Measurements from ENCODE around the gene GARIN3.

GARIN3 gene

GRCh38 chr5:157205708-157206107 is 39.6 kb upstream of the GARIN3 start:
- no peak for DNase-seq (ENCODE audit: low read depth, low spot score)
- no peak for TF ChIP-seq CTCF (IDR thresholded peaks at IDR 0.05; ENCODE audit: low read depth, low read length)

GRCh38 chr5:157204765-157205164 is 38.7 kb upstream of the GARIN3 start:
- DNase-seq (ENCODE audit: low read depth, low spot score), result no peak
- no peak overlapping the region for H3K4me3 ChIP-seq (ENCODE audit: low read depth, low read length)
- TF ChIP-seq CTCF (IDR thresholded peaks at IDR 0.05; ENCODE audit: low read depth, low read length), result no peak
- in situ Hi-C loops (cut with HindIII; ENCODE audit: low sequenced_read_pairs), result no loop called here

More at GRCh38 chr5:157205708-157206107, 39.6 kb upstream of the GARIN3 start:
- H3K4me3 ChIP-seq (ENCODE audit: low read depth, low read length), result no peak overlapping the region
- in situ Hi-C loops (cut with HindIII; ENCODE audit: low sequenced_read_pairs), result no loop called here

DNA sequence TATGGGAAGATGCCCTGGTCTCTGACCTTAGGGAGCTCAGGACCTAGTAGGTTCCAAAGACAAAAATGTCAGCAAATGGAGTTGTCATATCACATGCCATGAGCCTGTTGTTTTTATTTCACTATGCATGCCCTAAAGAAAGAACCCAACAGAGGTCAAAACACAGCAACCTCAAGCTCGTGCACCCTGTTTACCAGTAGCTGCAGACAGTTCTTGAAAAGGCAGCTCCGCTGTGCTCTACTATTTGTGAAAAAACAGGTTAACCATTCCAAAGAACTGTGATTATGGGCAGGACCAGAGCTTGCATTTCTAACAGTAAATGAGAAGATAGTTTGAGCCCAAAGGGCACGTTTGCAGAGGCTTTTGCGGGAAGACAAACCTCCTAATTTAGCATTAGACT is 37.4 kb upstream of the GARIN3 start:
- TF ChIP-seq CTCF (IDR thresholded peaks at IDR 0.05; ENCODE audit: low read depth, low read length), result no peak
- no peak for DNase-seq (ENCODE audit: low read depth, low spot score)
- in situ Hi-C loops (cut with HindIII; ENCODE audit: low sequenced_read_pairs), result no loop called here
- no peak overlapping the region for H3K4me3 ChIP-seq (ENCODE audit: low read depth, low read length)

DNA sequence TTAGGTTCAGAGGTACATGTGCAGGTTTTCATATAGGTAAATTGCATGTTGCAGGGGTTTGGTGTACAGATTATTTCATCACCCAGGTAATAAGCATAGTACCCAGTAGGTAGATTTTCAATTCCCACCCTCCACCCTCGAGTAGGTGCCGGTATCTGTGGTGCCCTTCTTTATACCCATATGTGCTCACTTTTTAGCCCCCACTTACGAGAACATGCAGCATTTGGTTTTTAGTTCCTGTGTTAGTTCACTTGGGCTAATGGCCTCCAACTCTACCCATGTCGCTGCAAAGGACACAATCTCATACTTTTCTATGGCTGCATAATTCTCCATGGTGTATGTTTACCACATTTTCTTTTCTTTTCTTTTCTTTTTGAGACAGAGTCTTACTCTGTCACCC is 35.8 kb upstream of the GARIN3 start:
- no peak overlapping the region for H3K4me3 ChIP-seq (ENCODE audit: low read depth, low read length)
- in situ Hi-C loops (cut with HindIII; ENCODE audit: low sequenced_read_pairs), result no loop called here

DNA sequence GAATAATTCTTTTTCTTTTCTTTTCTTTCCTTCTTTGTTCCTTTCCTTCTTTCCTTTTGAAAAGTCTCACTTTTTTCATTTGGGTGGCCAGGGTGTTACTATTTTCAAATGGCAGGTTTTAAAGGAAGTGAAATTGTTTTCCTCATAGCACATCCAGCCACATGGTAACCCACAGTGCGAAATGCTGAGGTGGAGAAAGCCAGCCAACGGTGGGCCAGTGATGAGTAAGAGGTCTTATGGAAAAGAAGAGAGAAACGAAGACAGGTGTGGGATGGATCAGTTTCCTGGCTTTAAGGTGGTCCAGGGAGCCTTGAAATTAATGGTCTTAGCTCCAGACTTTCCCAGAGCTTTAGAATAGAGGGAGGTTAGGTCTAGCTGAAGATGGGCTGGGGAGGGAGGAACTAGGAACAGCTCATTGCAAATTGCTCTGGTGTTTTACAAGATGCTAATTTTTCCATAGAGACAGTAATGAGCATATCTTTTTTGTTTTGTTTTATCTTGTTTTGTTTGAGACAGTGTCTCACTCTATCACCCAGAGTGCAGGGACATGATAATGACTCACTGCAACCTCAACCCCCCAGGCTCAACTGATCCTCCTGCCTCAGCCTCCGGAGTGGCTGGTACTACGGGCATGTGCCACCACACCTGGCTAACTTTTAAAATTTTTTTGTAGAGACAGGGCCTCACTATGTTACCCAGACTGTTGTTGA is 32.4 kb upstream of the GARIN3 start:
- in situ Hi-C loops (cut with HindIII; ENCODE audit: low sequenced_read_pairs), result no loop called here
- DNase-seq (ENCODE audit: low read depth, low spot score), result no peak

More for the DNA sequence above, 35.8 kb upstream of the GARIN3 start:
- no peak for TF ChIP-seq CTCF (IDR thresholded peaks at IDR 0.05; ENCODE audit: low read depth, low read length)
- no peak for DNase-seq (ENCODE audit: low read depth, low spot score)

DNA sequence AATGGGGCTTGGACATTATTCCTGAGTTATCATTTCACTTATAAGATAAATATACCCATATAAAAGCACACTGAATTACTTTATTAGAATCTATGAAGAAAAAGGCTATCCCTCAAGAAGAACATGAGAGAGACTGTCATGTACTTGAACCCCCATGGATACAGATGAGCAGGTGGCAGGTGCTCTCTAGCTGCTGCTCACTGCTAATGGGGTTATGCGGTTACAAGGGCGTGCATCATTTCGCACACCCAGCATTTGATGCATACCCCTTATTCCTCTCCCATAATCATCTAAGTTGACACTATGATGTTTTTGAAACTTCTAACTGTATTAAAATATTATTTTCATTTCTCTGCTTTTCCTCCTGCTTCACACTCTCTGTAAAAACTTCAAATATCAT is 31.0 kb upstream of the GARIN3 start:
- no peak overlapping the region for H3K4me3 ChIP-seq (ENCODE audit: low read depth, low read length)
- no peak for TF ChIP-seq CTCF (IDR thresholded peaks at IDR 0.05; ENCODE audit: low read depth, low read length)
- in situ Hi-C loops (cut with HindIII; ENCODE audit: low sequenced_read_pairs), result no loop called here
- no peak for DNase-seq (ENCODE audit: low read depth, low spot score)

More for the DNA sequence above, 32.4 kb upstream of the GARIN3 start:
- TF ChIP-seq CTCF (IDR thresholded peaks at IDR 0.05; ENCODE audit: low read depth, low read length), result no peak
- H3K4me3 ChIP-seq (ENCODE audit: low read depth, low read length), result no peak overlapping the region

All from astrocyte of the spinal cord (primary cell).